IMR-90 (cell line): ENCODE data around the gene MRPL32. TPM values are rescaled to one million over a fixed set of nuclear protein-coding genes. Genes with fewer than 3 reads are reported as not detected.

Experiments used
- ATAC-seq: fragments of 200-7000 bp; cut with Tn5 transposase; 2 replicates; pipeline ENCODE4 v1.9.1; 2020; ENCODE audit warnings: low read depth, mild to moderate bottlenecking, moderate library complexity
- BruUV-seq: library from RNA; stranded (reverse); fragments of 400-500 nt; replicated peaks from 2 replicates; lab custom pipeline; 2021; lab: Mats Ljungman, UMichigan
- CTCF ChIA-PET: fragments of 300-600 bp; formaldehyde crosslinking; extraction: SDS; loops from one replicate; lab custom pipeline; 2021; ENCODE audit warnings: antibody characterized with exemption; lab: Yijun Ruan, JAX
- POLR2A ChIA-PET: fragments of 300-600 bp; sonication (Branson Sonifier 250); formaldehyde crosslinking; loops from one replicate; lab custom pipeline; 2022; ENCODE audit warnings: antibody characterized with exemption; ENCODE audit not compliant: unreplicated experiment; lab: Charles Lee
- DNase-seq: peaks from one replicate; pipeline ENCODE4 v3.0.0; 2013
- H2AFZ ChIP-seq: replicated peaks from 2 replicates; pipeline ENCODE3; 2013; ENCODE audit warnings: low read length, mild to moderate bottlenecking; ENCODE audit not compliant: poor library complexity
- H2AK5ac ChIP-seq: 2 replicates; pipeline ENCODE4 v1.6.1; 2013; ENCODE audit warnings: low read depth, low read length, inconsistent platforms
- H2AK9ac ChIP-seq: replicated peaks from 2 replicates; pipeline ENCODE3; 2013; ENCODE audit warnings: mild to moderate bottlenecking, low read depth, low read length, moderate library complexity; ENCODE audit not compliant: poor library complexity
- H2BK120ac ChIP-seq: 2 replicates; pipeline ENCODE4 v1.6.1; 2013; ENCODE audit warnings: low read depth, low read length, inconsistent platforms
- H2BK15ac ChIP-seq: 3 replicates; pipeline ENCODE4 v1.6.1; 2013; ENCODE audit warnings: low read depth, low read length, inconsistent platforms
- H2BK20ac ChIP-seq: 2 replicates; pipeline ENCODE4 v1.6.1; 2013; ENCODE audit warnings: low read depth, mild to moderate bottlenecking, inconsistent platforms, low read length, moderate library complexity
- H2BK5ac ChIP-seq: 2 replicates; pipeline ENCODE4 v1.6.1; 2013; ENCODE audit warnings: mild to moderate bottlenecking, low read depth, low read length, inconsistent platforms; ENCODE audit not compliant: poor library complexity, severe bottlenecking
- H3K14ac ChIP-seq: replicated peaks from 2 replicates; pipeline ENCODE4 v1.6.1; 2013; ENCODE audit warnings: low read depth, low read length, inconsistent platforms
- H3K18ac ChIP-seq: 2 replicates; pipeline ENCODE4 v1.6.1; 2013; ENCODE audit warnings: low read depth, low read length, control low read depth
- H3K23ac ChIP-seq: 2 replicates; pipeline ENCODE4 v1.6.1; 2013; ENCODE audit warnings: low read depth, low read length, inconsistent platforms
- H3K27ac ChIP-seq: 2 replicates; pipeline ENCODE4 v1.5.1; 2013; ENCODE audit warnings: mild to moderate bottlenecking, control low read depth, low read length; ENCODE audit not compliant: insufficient read depth
- H3K27me3 ChIP-seq: 2 replicates; pipeline ENCODE4 v1.6.1; 2013; ENCODE audit warnings: low read length; ENCODE audit not compliant: control insufficient read depth, insufficient read depth
- H3K36me3 ChIP-seq: 2 replicates; pipeline ENCODE4 v1.6.1; 2013; ENCODE audit warnings: low read length, mixed read lengths; ENCODE audit not compliant: control insufficient read depth, insufficient read depth
- H3K4ac ChIP-seq: 2 replicates; pipeline ENCODE4 v1.6.1; 2013; ENCODE audit warnings: low read depth, low read length, inconsistent platforms
- H3K4me1 ChIP-seq: 2 replicates; pipeline ENCODE4 v1.6.1; 2013; ENCODE audit warnings: low read length, mixed read lengths; ENCODE audit not compliant: control insufficient read depth, insufficient read depth
- H3K4me2 ChIP-seq: 2 replicates; pipeline ENCODE4 v1.6.1; 2013; ENCODE audit warnings: low read depth, mild to moderate bottlenecking, control low read depth, low read length, moderate library complexity
- H3K4me3 ChIP-seq: 2 replicates; pipeline ENCODE4 v1.5.1; 2013; ENCODE audit warnings: low read depth, mild to moderate bottlenecking, control low read depth, low read length, moderate library complexity; ENCODE audit not compliant: insufficient read depth
- H3K56ac ChIP-seq: 2 replicates; pipeline ENCODE4 v1.6.1; 2013; ENCODE audit warnings: low read length, inconsistent platforms; ENCODE audit not compliant: insufficient read depth; ENCODE audit errors: extremely low read depth
- H3K79me1 ChIP-seq, 2 experiments: 2 replicates each; pipeline ENCODE4 v1.6.1; 2013; ENCODE audit warnings: low read length in 2 of 2, inconsistent platforms in 1 of 2, low read depth in 1 of 2
- H3K9ac ChIP-seq: 2 replicates; pipeline ENCODE4 v1.6.1; 2013; ENCODE audit warnings: low read depth, low read length, control low read depth
- H3K9me1 ChIP-seq: 2 replicates; pipeline ENCODE4 v1.6.1; 2013; ENCODE audit warnings: low read length, inconsistent platforms; ENCODE audit not compliant: insufficient read depth
- H3K9me3 ChIP-seq: 2 replicates; pipeline ENCODE4 v1.6.1; 2013; ENCODE audit warnings: low read length; ENCODE audit not compliant: control insufficient read depth, insufficient read depth
- H4K20me1 ChIP-seq: 2 replicates; pipeline ENCODE4 v1.6.1; 2013; ENCODE audit warnings: low read length, inconsistent platforms; ENCODE audit not compliant: insufficient read depth
- H4K5ac ChIP-seq: 2 replicates; pipeline ENCODE4 v1.6.1; 2013; ENCODE audit warnings: mild to moderate bottlenecking, low read depth, low read length, control low read depth
- H4K8ac ChIP-seq, 2 experiments: 2 replicates each; pipeline ENCODE4 v1.6.1; 2013; ENCODE audit warnings: low read depth in 2 of 2, low read length in 2 of 2, control low read depth in 1 of 2, inconsistent platforms in 1 of 2
- H4K91ac ChIP-seq: 2 replicates; pipeline ENCODE4 v1.6.1; 2013; ENCODE audit warnings: low read depth, low read length, inconsistent platforms; ENCODE audit not compliant: insufficient read depth
- BHLHE40 ChIP-seq: fragments of 150-350 bp; IDR thresholded peaks from 2 replicates; pipeline ENCODE4 v1.6.1; 2016; ENCODE audit warnings: mild to moderate bottlenecking, low read depth, low read length
- CHD1 ChIP-seq: IDR thresholded peaks from 2 replicates; pipeline ENCODE4 v1.6.1; 2012; ENCODE audit warnings: low read depth, low read length, improper control_type of control experiment
- ELK1 ChIP-seq: fragments of 150-350 bp; IDR thresholded peaks from 2 replicates; pipeline ENCODE4 v1.6.1; 2016; ENCODE audit warnings: low read depth, mild to moderate bottlenecking, low read length, moderate library complexity, borderline replicate concordance
- FOS ChIP-seq: fragments of 150-350 bp; IDR thresholded peaks from 2 replicates; pipeline ENCODE4 v1.6.1; 2016; ENCODE audit warnings: low read depth, low read length
- MAFK ChIP-seq: IDR thresholded peaks from 2 replicates; pipeline ENCODE4 v1.6.1; 2012; ENCODE audit warnings: low read depth, low read length, improper control_type of control experiment
- MAZ ChIP-seq: IDR thresholded peaks from 2 replicates; pipeline ENCODE4 v1.6.1; 2012; ENCODE audit warnings: low read depth, mild to moderate bottlenecking, low read length, improper control_type of control experiment, moderate library complexity, borderline replicate concordance
- MXI1 ChIP-seq: IDR thresholded peaks from 2 replicates; pipeline ENCODE4 v1.6.1; 2012; ENCODE audit warnings: low read depth, mild to moderate bottlenecking, low read length, moderate library complexity, borderline replicate concordance
- POLR2A ChIP-seq: IDR thresholded peaks from 2 replicates; pipeline ENCODE4 v1.6.1; 2012; ENCODE audit warnings: mild to moderate bottlenecking, low read depth, low read length
- SMC3 ChIP-seq: fragments of 150-350 bp; IDR thresholded peaks from 2 replicates; pipeline ENCODE4 v1.6.1; 2016; ENCODE audit warnings: low read depth, mild to moderate bottlenecking, antibody characterized with exemption, low read length, moderate library complexity
- USF2 ChIP-seq: fragments of 150-350 bp; IDR thresholded peaks from 2 replicates; pipeline ENCODE4 v1.6.1; 2017; ENCODE audit warnings: mild to moderate bottlenecking, antibody characterized with exemption, low read length, low read depth
- WGBS, 2 experiments: methylation state at CpG; one replicate each; pipeline versions ENCODE4 v1.1.5 to v1.1.7; 2013; ENCODE audit warnings: missing lambda C conversion rate in 2 of 2; ENCODE audit not compliant: insufficient read length in 1 of 2; ENCODE audit errors: extremely low coverage in 2 of 2; 5-methylcytosine and 5-hydroxymethylcytosine counted together
- dilution Hi-C: fragments of 300-500 bp; cut with HindIII; formaldehyde crosslinking; loops from one replicate; pipeline ENCODE4 v1.14.3; 2018; ENCODE audit warnings: low sequenced_read_pairs; ENCODE audit not compliant: unreplicated experiment
- in situ Hi-C: fragments of 300-500 bp; cut with MboI; formaldehyde crosslinking; loops from 3 replicates; pipeline ENCODE4 v1.14.3; 2019; ENCODE audit warnings: low sequenced_read_pairs, inconsistent platforms, mixed read lengths
- intact Hi-C: fragments of 100-400 bp; cut with micrococcal nuclease; formaldehyde crosslinking; loops from 2 replicates; pipeline ENCODE4 v1.10.0; 2022
- polyA plus RNA-seq, 3 experiments: library from polyadenylated mRNA; depleted of rRNA; stranded (reverse); fragments of >200 nt; gene quantifications; 2 replicates each; pipeline ENCODE4 v1.2.3, GENCODE V29; 2012; ENCODE audit warnings: low replicate concordance in 1 of 3
- total RNA-seq: library from RNA; depleted of rRNA; stranded (reverse); fragments of >200 nt; gene quantifications from 2 replicates; pipeline ENCODE4 v1.2.3, GENCODE V29; 2012

Gene MRPL32
- total and polyA plus RNA-seq, 2 of the 4 experiments (the other 2 are of a cell fraction): 42.3 to 75.3 TPM

GRCh38 chr7:42922017-42922753 lies 10.0 kb upstream of the MRPL32 start:
- no CpG with 5 or more reads among the region's 3 CpGs for WGBS, 2 experiments
- CTCF ChIA-PET: no interaction called here

More at GRCh38 chr7:42922017-42922753, 10.0 kb upstream of the MRPL32 start:
- H2AFZ ChIP-seq: no peak overlapping the region
- H2BK5ac ChIP-seq: no peak overlapping the region
- no peak overlapping the region for H3K4me3 ChIP-seq
- ATAC-seq (no peak), DNase-seq (no peak)
- no peaks in the 10 kb centered on the region for H3K9me3 ChIP-seq
- H4K5ac ChIP-seq: no peak overlapping the region
- H2BK20ac ChIP-seq: no peak overlapping the region
- no peak overlapping the region for H3K4ac ChIP-seq
- no peak overlapping the region for H2AK5ac ChIP-seq
- in situ Hi-C loops (no loop called here), dilution Hi-C loops (no loop called here), intact Hi-C loops (no loop called here)
- H3K14ac ChIP-seq: no peak overlapping the region
- H3K23ac ChIP-seq: no peak overlapping the region
- H2AK9ac ChIP-seq: no peak overlapping the region
- TF ChIP-seq MXI1: no peak
- TF ChIP-seq CHD1: no peak
- TF ChIP-seq BHLHE40: no peak
- no peak for TF ChIP-seq POLR2A
- no peak for TF ChIP-seq USF2
- TF ChIP-seq ELK1: no peak
- no peak for TF ChIP-seq MAFK
- TF ChIP-seq SMC3: no peak
- TF ChIP-seq FOS: no peak
- TF ChIP-seq MAZ: no peak
- H2BK15ac ChIP-seq: no peak overlapping the region
- H3K27me3 ChIP-seq: no peaks in the 10 kb centered on the region
- no peak overlapping the region for H3K27ac ChIP-seq
- no peak overlapping the region for H3K4me2 ChIP-seq
- POLR2A ChIA-PET: no interaction called here
- BruUV-seq: no TSS peak
- H3K56ac ChIP-seq: no peak overlapping the region
- no peak overlapping the region for H4K91ac ChIP-seq
- no peaks in the 10 kb centered on the region for H3K4me1 ChIP-seq
- H3K79me1 ChIP-seq: peaks cover 8 to 14% of the 10 kb centered on the region in 2 experiments; a peak in 3 of 4 replicates
- H3K18ac ChIP-seq: no peak overlapping the region
- no peak overlapping the region for H3K9ac ChIP-seq
- H4K20me1 ChIP-seq: no peaks in the 10 kb centered on the region
- H3K9me1 ChIP-seq: no peaks in the 10 kb centered on the region
- H3K36me3 ChIP-seq: peaks cover 33% of the 10 kb centered on the region
- no peak overlapping the region for H2BK120ac ChIP-seq
- H4K8ac ChIP-seq: no peak overlapping the region
